PFSK-1 (cell line): ENCODE data around the gene OR52B2.

Experiments used
- FOXP2 ChIP-seq: optimal IDR thresholded peaks from 2 replicates; pipeline ENCODE3; 2011; ENCODE audit warnings: borderline replicate concordance, control low read depth, inconsistent platforms; ENCODE audit not compliant: insufficient read depth; ENCODE audit errors: extremely low read length, extremely low read depth
- POLR2AphosphoS5 ChIP-seq: IDR thresholded peaks from 2 replicates; pipeline ENCODE4 v1.6.1; 2012; ENCODE audit warnings: low read depth, mild to moderate bottlenecking, control low read depth, low read length, moderate library complexity
- SIN3A ChIP-seq: IDR thresholded peaks from 2 replicates; pipeline ENCODE4 v1.6.1; 2012; ENCODE audit warnings: mild to moderate bottlenecking, low read length, moderate library complexity, borderline replicate concordance; ENCODE audit not compliant: insufficient read depth
- TAF1 ChIP-seq: IDR thresholded peaks from 2 replicates; pipeline ENCODE4 v1.6.1; 2012; ENCODE audit warnings: low read length, control low read depth, borderline replicate concordance; ENCODE audit not compliant: insufficient read depth
- TF ChIP-seq, protein P1 (sequence below), 2 experiments: IDR thresholded peaks; 2 replicates each; pipeline versions ENCODE4 v1.6.1 to v1.8.0; 2011 to 2012; ENCODE audit warnings: low read depth in 2 of 2, low read length in 2 of 2, control low read depth in 1 of 2, inconsistent platforms in 1 of 2, mild to moderate bottlenecking in 1 of 2, moderate library complexity in 1 of 2; ENCODE audit not compliant: insufficient read depth in 1 of 2

OR52B2 gene

DNA sequence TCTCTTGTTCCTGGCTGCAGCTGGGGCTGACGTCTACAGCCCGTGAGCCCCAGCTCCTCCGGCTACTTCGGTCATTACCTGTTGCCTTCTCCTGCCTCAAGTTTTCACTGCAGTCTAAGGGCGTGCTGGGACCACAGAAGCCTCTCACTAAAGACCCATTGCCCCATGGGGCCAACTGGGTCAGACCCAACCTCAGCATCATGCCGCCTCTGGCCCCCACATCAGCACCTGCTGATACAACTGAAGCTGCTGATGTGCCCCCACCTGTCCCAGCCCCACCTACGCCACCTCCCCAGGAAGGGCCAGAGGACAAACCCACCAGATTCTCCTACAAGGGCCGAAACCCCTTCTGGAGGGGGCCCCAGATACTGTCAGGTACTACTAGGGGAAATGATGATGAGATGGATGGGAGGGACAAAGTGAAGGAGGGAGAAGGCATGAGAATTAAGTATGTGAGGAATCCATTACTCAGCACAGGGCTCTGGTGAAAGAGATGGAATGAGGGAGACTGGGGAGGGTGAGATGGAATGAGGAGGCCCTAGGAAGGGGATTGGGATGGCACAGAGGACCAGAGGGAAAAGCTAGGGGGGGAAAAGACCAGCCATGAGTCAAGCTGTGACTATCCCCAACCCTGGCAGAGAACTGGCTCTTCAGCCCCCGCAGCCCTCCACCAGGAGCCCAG lies 40.3 kb upstream of the OR52B2 start:
- TF ChIP-seq, protein P1, sequence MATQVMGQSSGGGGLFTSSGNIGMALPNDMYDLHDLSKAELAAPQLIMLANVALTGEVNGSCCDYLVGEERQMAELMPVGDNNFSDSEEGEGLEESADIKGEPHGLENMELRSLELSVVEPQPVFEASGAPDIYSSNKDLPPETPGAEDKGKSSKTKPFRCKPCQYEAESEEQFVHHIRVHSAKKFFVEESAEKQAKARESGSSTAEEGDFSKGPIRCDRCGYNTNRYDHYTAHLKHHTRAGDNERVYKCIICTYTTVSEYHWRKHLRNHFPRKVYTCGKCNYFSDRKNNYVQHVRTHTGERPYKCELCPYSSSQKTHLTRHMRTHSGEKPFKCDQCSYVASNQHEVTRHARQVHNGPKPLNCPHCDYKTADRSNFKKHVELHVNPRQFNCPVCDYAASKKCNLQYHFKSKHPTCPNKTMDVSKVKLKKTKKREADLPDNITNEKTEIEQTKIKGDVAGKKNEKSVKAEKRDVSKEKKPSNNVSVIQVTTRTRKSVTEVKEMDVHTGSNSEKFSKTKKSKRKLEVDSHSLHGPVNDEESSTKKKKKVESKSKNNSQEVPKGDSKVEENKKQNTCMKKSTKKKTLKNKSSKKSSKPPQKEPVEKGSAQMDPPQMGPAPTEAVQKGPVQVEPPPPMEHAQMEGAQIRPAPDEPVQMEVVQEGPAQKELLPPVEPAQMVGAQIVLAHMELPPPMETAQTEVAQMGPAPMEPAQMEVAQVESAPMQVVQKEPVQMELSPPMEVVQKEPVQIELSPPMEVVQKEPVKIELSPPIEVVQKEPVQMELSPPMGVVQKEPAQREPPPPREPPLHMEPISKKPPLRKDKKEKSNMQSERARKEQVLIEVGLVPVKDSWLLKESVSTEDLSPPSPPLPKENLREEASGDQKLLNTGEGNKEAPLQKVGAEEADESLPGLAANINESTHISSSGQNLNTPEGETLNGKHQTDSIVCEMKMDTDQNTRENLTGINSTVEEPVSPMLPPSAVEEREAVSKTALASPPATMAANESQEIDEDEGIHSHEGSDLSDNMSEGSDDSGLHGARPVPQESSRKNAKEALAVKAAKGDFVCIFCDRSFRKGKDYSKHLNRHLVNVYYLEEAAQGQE (IDR thresholded peaks at IDR 0.05; ENCODE audit: insufficient read depth in 1 of 2, low read depth in 2 of 2, low read length in 2 of 2): no peak
- TF ChIP-seq FOXP2 (no peak), POLR2AphosphoS5 (no peak), TAF1 (no peak), SIN3A (no peak)

DNA sequence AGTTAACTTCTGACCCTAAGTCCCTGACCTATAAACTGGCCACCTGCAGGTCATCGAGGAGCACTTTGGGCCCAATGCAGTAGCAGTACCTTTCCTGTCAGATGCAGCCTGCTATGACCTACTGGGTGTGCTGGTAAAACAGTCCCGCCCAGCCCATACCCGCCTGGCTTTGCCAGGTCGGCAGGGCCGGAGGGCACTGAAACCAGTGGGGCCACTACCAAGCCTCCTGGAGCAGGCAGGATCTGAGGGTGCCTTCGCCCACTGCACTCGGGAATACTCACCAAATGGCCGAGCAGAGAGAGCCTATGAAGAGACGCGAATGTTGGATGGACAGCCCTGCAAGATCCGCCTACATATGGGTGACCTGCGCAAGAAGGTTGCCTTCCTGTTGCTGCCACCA lies 39.7 kb upstream of the OR52B2 start:
- TF ChIP-seq POLR2AphosphoS5 (no peak), TAF1 (no peak), FOXP2 (no peak), SIN3A (no peak)
- TF ChIP-seq, protein P1 (IDR thresholded peaks at IDR 0.05; ENCODE audit: insufficient read depth in 1 of 2, low read depth in 2 of 2, low read length in 2 of 2): no peak

DNA sequence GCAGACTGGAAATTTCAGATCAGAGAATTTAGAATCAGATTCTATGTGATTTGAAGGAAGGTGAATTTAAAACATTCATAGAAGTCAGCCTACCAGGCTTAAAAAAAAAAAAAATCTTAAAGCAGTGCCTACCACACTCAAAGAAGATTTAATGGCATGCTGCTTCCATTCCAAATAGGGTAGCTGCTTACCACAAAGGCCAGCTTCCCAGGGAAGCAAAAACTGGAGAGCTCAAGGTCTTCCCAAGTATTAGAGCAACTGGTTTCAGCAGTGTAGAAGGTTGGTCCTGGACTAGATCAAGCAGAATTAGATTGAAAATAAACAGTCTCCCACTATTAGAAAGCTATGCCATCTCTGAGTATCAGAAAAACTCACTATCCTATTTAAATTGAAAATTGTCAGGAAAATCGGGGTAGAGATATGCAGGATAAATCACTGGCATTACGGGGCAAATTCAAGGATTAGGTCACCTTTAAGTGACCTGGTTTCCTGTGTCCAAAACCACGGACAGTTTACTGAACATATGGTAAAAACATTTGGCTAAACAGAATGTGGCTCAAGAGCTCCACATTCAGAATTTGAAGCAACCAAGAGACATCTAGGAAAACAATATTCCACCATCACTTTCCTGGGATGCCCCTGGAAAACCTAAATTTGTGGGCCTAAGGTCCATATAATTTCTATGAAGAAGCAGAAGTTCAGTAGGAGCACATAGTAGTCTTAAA lies 36.5 kb upstream of the OR52B2 start:
- TF ChIP-seq SIN3A (no peak), TAF1 (no peak)
- TF ChIP-seq, protein P1 (IDR thresholded peaks at IDR 0.05; ENCODE audit: insufficient read depth in 1 of 2, low read depth in 2 of 2, low read length in 2 of 2): no peak

DNA sequence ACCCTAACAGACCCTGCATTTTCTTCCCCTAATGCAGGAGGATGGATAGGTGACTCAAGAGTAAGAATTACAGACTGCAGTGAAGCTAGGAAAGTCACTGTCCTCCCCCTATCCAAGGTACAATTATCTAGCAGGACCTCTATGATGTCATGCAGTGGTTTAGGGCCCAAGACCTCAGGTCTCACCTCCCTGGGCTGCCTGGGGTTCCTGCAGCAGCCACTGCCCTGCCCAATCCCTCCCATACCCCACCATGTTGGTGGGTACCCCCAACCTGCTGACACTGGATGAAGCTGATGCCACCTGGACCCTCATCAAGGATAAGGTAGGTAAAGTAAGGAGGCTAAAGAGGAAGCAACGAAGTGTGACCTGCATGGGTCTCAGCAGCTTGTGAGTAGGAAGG lies 35.2 kb upstream of the OR52B2 start, which contains the start of gene C11orf42:
C11orf42 (plus strand) TSS at position 192 of the 400 bp plus-strand sequence; CDS start at position 251, 59 bp downstream.
- TF ChIP-seq POLR2AphosphoS5: no peak
- TF ChIP-seq SIN3A: no peak
- TF ChIP-seq, protein P1 (IDR thresholded peaks at IDR 0.05; ENCODE audit: insufficient read depth in 1 of 2, low read depth in 2 of 2, low read length in 2 of 2): no peak
- TF ChIP-seq TAF1: no peak
- no peak for TF ChIP-seq FOXP2
